ENCODE results near the gene KRT15. TPM values are rescaled to one million over a fixed set of nuclear protein-coding genes. Genes with fewer than 3 reads are reported as not detected.

Gene KRT15
- total RNA-seq, 2 donors from 2014 or later = 0.68 TPM; not detected in 1

DNA sequence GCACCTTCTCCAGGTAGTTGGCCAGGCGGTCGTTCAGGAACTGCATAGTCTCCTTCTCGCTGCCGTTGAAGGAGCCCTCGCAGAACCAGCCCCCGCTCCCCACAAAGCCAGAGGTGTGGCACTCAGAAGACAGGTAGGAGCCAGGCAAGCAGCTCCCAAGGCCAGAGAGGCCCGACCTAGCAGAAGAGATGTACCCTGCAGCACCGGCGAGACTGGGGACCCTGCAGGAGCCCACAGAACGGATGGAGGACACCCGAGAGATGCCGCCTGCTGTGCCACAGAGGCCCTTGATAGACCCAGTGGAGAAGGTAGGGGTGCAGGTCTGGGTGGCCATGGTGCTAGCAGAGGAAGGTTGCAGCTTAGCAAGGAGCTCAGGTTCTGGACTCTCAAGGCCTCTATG is 29.2 kb downstream of the KRT15 start, which contains the start of gene KRT36:
KRT36 (minus strand) TSS at position 380 of the 400 bp plus-strand sequence; CDS start at position 334, 46 bp downstream.
- Histone ChIP-seq H3K27me3 (replicated peaks; ENCODE audit: insufficient read depth) (no peaks in the 10 kb centered on the region), H3K4me1 (ENCODE audit: control insufficient read depth in 1 of 2, low read depth in 2 of 2) (peaks cover 5 to 9% of the 10 kb centered on the region in 2 donors), H3K9me3 (no peaks in the 10 kb centered on the region), H3K4me3 (no peak within 1 kb of the TSS), H3K27ac (no peak within 1 kb of the TSS), H3K36me3 (no peaks in the 10 kb centered on the region)
- no peak for DNase-seq (ENCODE audit: low spot score)
- no peak for ATAC-seq (ENCODE audit: insufficient number of reproducible peaks, low FRiP score, low read depth)
- TF ChIP-seq, protein P1, sequence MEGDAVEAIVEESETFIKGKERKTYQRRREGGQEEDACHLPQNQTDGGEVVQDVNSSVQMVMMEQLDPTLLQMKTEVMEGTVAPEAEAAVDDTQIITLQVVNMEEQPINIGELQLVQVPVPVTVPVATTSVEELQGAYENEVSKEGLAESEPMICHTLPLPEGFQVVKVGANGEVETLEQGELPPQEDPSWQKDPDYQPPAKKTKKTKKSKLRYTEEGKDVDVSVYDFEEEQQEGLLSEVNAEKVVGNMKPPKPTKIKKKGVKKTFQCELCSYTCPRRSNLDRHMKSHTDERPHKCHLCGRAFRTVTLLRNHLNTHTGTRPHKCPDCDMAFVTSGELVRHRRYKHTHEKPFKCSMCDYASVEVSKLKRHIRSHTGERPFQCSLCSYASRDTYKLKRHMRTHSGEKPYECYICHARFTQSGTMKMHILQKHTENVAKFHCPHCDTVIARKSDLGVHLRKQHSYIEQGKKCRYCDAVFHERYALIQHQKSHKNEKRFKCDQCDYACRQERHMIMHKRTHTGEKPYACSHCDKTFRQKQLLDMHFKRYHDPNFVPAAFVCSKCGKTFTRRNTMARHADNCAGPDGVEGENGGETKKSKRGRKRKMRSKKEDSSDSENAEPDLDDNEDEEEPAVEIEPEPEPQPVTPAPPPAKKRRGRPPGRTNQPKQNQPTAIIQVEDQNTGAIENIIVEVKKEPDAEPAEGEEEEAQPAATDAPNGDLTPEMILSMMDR (IDR thresholded peaks at IDR 0.05) = no peak

DNA sequence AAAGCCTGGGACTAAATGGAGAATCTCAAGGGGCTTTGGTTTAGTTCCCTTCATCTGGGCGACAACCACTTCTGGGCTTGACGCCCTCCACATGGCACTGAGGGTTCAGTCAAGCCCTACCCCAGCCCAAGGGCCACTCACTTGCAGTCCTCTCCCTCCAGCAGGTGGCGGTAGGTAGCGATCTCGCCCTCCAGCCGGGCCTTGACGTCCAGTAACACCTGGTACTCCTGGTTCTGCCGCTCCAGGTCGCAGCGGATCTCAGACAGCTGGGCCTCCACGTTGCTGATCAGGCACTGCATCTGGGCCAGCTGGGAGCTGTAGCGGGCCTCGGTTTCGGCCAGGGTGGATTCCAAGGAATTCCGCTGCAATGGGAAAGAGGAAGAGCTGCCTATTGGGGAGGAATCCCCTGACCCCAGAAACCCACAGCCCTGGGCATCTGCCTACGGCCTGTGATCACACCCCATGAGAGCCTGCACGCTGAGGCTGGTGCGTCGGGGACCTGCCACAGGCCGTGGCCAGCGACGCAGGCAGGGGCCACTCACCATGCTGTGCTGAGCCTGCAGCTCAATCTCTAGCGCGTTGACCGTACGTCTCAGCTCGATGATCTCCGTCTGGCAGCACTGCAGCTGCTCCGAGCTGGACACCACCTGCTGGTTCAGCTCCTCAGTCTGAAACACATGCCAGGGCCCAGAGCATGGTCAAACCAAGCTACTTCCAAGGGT is 31.7 kb downstream of the KRT15 start:
- H3K4me3 ChIP-seq = no peak overlapping the region
- DNase-seq (ENCODE audit: low spot score) (no peak), ATAC-seq (ENCODE audit: insufficient number of reproducible peaks, low FRiP score, low read depth) (no peak)
- H3K27me3 ChIP-seq (replicated peaks; ENCODE audit: insufficient read depth) = no peaks in the 10 kb centered on the region
- H3K27ac ChIP-seq = no peak overlapping the region
- H3K36me3 ChIP-seq = no peaks in the 10 kb centered on the region
- H3K9me3 ChIP-seq = no peaks in the 10 kb centered on the region
- TF ChIP-seq, protein P1 (IDR thresholded peaks at IDR 0.05) = peak; percentile 28
- H3K4me1 ChIP-seq (ENCODE audit: control insufficient read depth in 1 of 2, low read depth in 2 of 2) = no peaks in the 10 kb centered on the region

DNA sequence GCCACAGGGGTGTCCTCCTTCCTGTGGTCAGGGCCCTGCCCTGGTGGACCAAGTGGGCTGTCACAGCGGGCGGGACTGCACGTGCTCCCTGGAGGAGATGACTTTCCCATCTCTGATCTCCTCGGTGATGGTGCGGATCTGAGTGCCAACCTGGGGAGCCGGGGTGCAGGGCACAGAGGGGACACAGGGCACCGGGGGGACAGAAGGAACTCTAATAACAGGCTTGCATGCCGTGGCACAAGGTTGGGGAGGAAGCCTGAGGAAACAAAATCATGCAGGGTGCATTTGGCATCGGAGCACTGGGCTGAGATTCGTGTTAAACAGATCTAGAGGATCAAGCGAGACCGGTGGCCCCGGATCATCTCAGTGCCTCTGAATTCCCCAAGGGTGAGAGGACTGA is 32.4 kb downstream of the KRT15 start:
- TF ChIP-seq, protein P1 (IDR thresholded peaks at IDR 0.05) = no peak
- no peak for ATAC-seq (ENCODE audit: insufficient number of reproducible peaks, low FRiP score, low read depth)
- Histone ChIP-seq H3K4me3 (no peak overlapping the region), H3K36me3 (no peaks in the 10 kb centered on the region), H3K27me3 (replicated peaks; ENCODE audit: insufficient read depth) (no peaks in the 10 kb centered on the region), H3K9me3 (no peaks in the 10 kb centered on the region), H3K4me1 (ENCODE audit: control insufficient read depth in 1 of 2, low read depth in 2 of 2) (no peaks in the 10 kb centered on the region), H3K27ac (no peak overlapping the region)
- no peak for DNase-seq (ENCODE audit: low spot score)

DNA sequence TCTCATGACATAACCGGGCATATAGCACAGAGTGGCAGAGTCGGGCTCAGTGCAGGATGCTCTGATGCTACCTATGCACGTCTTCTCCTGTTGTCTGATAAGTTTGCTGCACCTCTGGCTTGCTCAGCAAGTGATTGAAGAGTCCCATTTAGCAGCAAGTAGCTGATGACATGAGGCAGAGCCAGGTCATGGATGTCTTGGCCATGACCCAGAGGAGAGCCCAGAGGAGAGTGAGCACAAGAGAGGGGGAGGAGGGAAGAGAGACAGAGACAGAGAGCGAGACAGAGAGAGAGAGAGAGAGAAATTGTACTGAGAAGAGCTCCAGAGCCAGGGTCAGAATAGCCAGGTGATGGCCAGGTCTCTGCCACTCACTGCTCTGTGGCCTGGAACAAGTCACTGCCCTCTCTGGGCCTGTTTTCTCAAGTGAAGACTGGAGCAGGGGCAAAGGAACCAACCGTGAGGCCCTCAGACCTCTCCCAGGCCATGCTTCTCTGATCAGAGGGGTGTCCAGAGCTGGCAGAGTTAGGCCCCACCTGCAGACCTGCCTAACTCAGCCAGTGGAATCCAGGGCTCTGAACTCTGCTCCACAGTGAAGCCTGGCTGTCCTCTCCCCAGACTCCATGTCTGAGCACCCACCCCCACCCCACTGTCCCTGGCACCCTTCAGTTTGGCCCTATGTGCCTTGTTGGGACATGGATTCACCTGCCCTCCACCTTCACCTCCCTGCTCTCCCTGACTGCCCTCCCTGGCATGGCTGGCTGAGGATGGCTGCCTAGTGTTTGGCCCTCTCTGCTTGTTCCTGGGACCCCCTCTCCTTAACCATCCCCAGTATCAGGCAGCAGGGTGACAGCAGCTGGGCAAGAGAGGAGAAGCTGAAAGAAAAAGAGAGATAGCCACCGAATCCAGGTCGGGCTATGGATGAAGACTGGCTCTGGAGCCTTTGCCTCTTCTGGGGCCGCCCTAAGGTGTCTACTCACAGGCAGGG is 33.5 kb downstream of the KRT15 start:
- Histone ChIP-seq H3K36me3 (no peaks in the 10 kb centered on the region), H3K4me1 (ENCODE audit: control insufficient read depth in 1 of 2, low read depth in 2 of 2) (no peaks in the 10 kb centered on the region), H3K9me3 (no peaks in the 10 kb centered on the region), H3K27me3 (replicated peaks; ENCODE audit: insufficient read depth) (no peaks in the 10 kb centered on the region), H3K4me3 (no peak overlapping the region), H3K27ac (no peak overlapping the region)
- TF ChIP-seq, protein P1 (IDR thresholded peaks at IDR 0.05) = no peak
- DNase-seq (ENCODE audit: low spot score) (no peak), ATAC-seq (ENCODE audit: insufficient number of reproducible peaks, low FRiP score, low read depth) (no peak)

Data from thoracic aorta (tissue), 2 donors.